DOHH2 (cell line): Measurements from ENCODE around the gene ARHGAP6.
A peak's percentile ranks its signal among the peaks of the same experiment; 100 is the strongest.

ENCODE experiments used
- EZH2phosphoT487 ChIP-seq: fragments of 200-600 bp; sonication (generic); IDR thresholded peaks from 2 replicates; pipeline ENCODE4 v1.6.1; 2017; ENCODE audit warnings: borderline replicate concordance, mild to moderate bottlenecking, antibody characterized with exemption, low read length, moderate library complexity, mixed read lengths
- TF ChIP-seq, protein P1 (sequence below): fragments of 200-600 bp; sonication (generic); IDR thresholded peaks from one replicate; pipeline ENCODE4 v1.5.1; 2014; ENCODE audit warnings: antibody characterized with exemption, mild to moderate bottlenecking, low read depth, low read length; ENCODE audit not compliant: poor library complexity, severe bottlenecking

DNA sequence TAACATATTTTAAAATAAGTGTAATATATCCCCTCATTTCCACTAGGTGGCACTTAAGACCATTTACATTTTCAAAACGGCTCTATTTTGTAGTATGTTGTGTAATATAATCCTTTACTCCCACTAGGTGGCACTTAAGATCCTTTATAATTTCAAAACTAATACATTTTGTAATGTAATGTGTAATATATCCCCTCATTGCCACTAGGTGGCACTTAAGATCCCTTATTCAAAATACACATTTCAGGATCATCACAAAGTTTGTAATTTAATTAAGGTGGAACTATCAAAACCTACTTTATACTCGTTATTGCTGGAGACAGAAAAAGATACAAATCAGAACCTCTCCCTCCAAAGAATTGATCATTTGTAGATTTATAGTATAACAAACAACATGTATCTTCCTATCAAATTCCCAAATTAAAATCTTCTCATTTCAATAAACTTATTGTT is 132.5 kb downstream of the ARHGAP6 start:
- TF ChIP-seq, protein P1, sequence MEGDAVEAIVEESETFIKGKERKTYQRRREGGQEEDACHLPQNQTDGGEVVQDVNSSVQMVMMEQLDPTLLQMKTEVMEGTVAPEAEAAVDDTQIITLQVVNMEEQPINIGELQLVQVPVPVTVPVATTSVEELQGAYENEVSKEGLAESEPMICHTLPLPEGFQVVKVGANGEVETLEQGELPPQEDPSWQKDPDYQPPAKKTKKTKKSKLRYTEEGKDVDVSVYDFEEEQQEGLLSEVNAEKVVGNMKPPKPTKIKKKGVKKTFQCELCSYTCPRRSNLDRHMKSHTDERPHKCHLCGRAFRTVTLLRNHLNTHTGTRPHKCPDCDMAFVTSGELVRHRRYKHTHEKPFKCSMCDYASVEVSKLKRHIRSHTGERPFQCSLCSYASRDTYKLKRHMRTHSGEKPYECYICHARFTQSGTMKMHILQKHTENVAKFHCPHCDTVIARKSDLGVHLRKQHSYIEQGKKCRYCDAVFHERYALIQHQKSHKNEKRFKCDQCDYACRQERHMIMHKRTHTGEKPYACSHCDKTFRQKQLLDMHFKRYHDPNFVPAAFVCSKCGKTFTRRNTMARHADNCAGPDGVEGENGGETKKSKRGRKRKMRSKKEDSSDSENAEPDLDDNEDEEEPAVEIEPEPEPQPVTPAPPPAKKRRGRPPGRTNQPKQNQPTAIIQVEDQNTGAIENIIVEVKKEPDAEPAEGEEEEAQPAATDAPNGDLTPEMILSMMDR = peak; percentile 74
- TF ChIP-seq EZH2phosphoT487 = no peak
